SK-N-SH treated with all-trans-retinoic acid at 6 μM for 48 hours (cell line): Measurements from ENCODE around the gene C2orf81.

ENCODE experiments used
- BACH2 ChIP-seq: fragments of 250-450 bp; sonication (Bioruptor Pico); IDR thresholded peaks from 2 replicates; pipeline ENCODE4 v1.9.0; 2021; ENCODE audit warnings: mild to moderate bottlenecking, borderline replicate concordance
- GLIS3 ChIP-seq: fragments of 250-450 bp; sonication (Bioruptor Pico); IDR thresholded peaks from 2 replicates; pipeline ENCODE4 v1.5.0; 2020; ENCODE audit warnings: mild to moderate bottlenecking, moderate library complexity
- ISL1 ChIP-seq: fragments of 250-450 bp; sonication (Bioruptor Pico); IDR thresholded peaks from 2 replicates; pipeline ENCODE4 v2.1.2; 2022; ENCODE audit warnings: mild to moderate bottlenecking, moderate library complexity
- OSR1 ChIP-seq: fragments of 250-450 bp; sonication (Bioruptor Pico); IDR thresholded peaks from 2 replicates; pipeline ENCODE4 v1.8.0; 2022; ENCODE audit warnings: moderate library complexity, mild to moderate bottlenecking, inconsistent platforms
- PATZ1 ChIP-seq: fragments of 250-450 bp; sonication (Bioruptor Pico); IDR thresholded peaks from 2 replicates; pipeline ENCODE4 v1.8.0; 2020; ENCODE audit warnings: mild to moderate bottlenecking, moderate library complexity, borderline replicate concordance
- SNAI2 ChIP-seq: fragments of 250-450 bp; sonication (Bioruptor Pico); IDR thresholded peaks from 2 replicates; pipeline ENCODE4 v1.5.0; 2020; ENCODE audit warnings: mild to moderate bottlenecking, moderate library complexity
- TCF4 ChIP-seq: fragments of 250-450 bp; sonication (Bioruptor Pico); IDR thresholded peaks from 2 replicates; pipeline ENCODE4 v1.8.0; 2021; ENCODE audit warnings: mild to moderate bottlenecking, moderate library complexity, borderline replicate concordance
- TOX ChIP-seq: fragments of 250-450 bp; sonication (Bioruptor Pico); IDR thresholded peaks from 2 replicates; pipeline ENCODE4 v1.8.0; 2021; ENCODE audit warnings: mild to moderate bottlenecking, moderate library complexity, borderline replicate concordance
- TSHZ2 ChIP-seq: fragments of 250-450 bp; sonication (Bioruptor Pico); IDR thresholded peaks from 2 replicates; pipeline ENCODE4 v1.5.0; 2020; ENCODE audit warnings: mild to moderate bottlenecking, moderate library complexity
- ZFP3 ChIP-seq: fragments of 250-450 bp; sonication (Bioruptor Pico); IDR thresholded peaks from 2 replicates; pipeline ENCODE4 v1.5.0; 2020; ENCODE audit warnings: mild to moderate bottlenecking, moderate library complexity
- ZFP30 ChIP-seq: fragments of 450-650 bp; formaldehyde crosslinking; IDR thresholded peaks from 2 replicates; pipeline ENCODE4 v1.5.0; 2022; ENCODE audit warnings: mild to moderate bottlenecking, moderate library complexity
- ZNF70 ChIP-seq: fragments of 450-650 bp; formaldehyde crosslinking; IDR thresholded peaks from 2 replicates; pipeline ENCODE4 v1.5.0; 2020; ENCODE audit warnings: mild to moderate bottlenecking, moderate library complexity

GRCh38 chr2:74414441-74414840, 7.0 kb downstream of the C2orf81 start:
- TF ChIP-seq ISL1 (CRISPR knock-in tag) (no peak), BACH2 (CRISPR knock-in tag) (no peak), GLIS3 (no peak), ZFP30 (CRISPR knock-in tag) (no peak), SNAI2 (CRISPR knock-in tag) (no peak), TOX (CRISPR knock-in tag) (no peak), PATZ1 (CRISPR knock-in tag) (no peak), TCF4 (CRISPR knock-in tag) (no peak), ZFP3 (no peak), OSR1 (no peak), TSHZ2 (CRISPR knock-in tag) (no peak), ZNF70 (CRISPR knock-in tag) (no peak)
